ENCODE data around the gene ARHGAP45.

The ARHGAP45 gene

DNA sequence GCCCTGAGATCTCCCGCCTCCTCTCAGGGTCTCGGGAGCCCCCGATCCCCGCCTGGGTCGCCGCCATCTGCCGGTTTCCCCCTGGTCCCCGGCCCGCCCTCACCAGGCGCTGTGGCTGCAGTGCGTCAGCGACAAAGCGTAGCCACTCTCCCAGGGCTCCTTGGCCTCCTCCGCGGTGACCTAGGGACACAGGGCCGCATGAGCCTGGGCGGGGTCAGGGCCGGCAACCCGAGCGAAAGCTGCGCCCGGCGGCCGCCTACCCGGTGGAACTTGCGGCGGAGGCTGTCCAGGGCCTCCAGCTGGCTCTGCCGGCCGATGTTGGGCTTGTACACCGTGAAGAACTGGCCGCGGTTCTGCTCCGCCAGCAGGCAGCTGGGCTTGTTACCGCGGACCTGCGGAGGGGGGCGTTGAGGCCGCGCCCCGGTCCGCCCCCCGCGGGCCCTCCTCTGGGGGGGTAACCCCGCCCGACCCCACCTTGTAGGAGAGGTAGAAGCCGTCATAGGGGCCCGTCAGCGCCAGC is 42.1 kb downstream of the ARHGAP45 start:
- no peak for DNase-seq (ENCODE audit: low spot score)
- TF ChIP-seq, protein P1, sequence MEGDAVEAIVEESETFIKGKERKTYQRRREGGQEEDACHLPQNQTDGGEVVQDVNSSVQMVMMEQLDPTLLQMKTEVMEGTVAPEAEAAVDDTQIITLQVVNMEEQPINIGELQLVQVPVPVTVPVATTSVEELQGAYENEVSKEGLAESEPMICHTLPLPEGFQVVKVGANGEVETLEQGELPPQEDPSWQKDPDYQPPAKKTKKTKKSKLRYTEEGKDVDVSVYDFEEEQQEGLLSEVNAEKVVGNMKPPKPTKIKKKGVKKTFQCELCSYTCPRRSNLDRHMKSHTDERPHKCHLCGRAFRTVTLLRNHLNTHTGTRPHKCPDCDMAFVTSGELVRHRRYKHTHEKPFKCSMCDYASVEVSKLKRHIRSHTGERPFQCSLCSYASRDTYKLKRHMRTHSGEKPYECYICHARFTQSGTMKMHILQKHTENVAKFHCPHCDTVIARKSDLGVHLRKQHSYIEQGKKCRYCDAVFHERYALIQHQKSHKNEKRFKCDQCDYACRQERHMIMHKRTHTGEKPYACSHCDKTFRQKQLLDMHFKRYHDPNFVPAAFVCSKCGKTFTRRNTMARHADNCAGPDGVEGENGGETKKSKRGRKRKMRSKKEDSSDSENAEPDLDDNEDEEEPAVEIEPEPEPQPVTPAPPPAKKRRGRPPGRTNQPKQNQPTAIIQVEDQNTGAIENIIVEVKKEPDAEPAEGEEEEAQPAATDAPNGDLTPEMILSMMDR (IDR thresholded peaks at IDR 0.05; ENCODE audit: extremely low read depth, insufficient read depth, missing control alignments) = no peak
- in situ Hi-C loops (cut with MboI; ENCODE audit: low pct_unique_long_range_greater_than_20kb, low sequenced_read_pairs, unreplicated experiment) = no loop called here

DNA sequence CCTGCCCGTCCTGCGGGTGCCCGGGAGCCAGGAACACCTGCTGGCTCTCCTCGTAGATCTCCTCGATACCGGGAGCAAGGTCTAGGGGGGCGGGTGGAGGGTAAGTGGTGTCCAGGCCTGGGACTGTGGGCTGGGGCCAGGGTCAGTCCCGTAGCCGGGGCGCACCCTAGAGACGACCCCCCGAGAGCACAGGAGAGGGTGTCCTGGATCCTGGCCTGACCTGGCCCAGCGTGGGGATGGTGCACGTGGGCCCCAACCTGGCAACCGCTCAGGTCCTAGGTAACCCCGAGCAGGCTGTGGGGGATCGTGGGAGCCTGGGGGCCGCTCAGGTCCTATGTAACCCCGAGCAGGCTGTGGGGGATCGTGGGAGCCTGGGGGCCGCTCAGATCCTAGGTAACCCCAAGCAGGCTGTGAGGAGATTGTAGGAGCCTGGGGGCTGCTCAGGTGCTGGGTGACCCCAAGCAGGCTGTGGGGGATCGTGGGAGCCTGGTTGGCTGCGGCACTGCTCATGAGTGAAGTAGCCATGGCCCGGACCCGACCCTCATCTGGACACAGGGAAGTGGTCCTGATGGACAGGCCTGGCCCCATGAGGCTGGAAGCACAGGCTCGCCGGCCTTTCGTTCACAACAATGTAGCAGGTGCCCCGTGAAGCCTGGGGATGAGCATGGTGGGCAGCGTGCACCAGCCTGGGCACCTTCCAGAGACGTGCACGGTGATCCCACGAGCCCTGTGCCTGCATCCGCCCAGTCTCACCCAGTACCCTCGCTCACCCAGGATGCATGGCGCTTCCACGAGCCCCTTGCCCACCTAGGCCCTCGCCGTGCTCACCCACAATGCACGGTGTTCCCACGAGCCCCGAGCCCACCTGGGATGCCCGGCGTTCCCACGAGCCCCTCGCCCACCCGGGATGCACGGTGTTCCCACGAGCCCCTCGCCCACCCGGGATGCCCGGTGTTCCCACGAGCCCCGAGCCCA is 43.0 kb downstream of the ARHGAP45 start:
- TF ChIP-seq, protein P1 (IDR thresholded peaks at IDR 0.05; ENCODE audit: extremely low read depth, insufficient read depth, missing control alignments) = no peak
- in situ Hi-C loops (cut with MboI; ENCODE audit: low pct_unique_long_range_greater_than_20kb, low sequenced_read_pairs, unreplicated experiment) = loop anchor here (10.0 kb wide), 1 partner anchor 85 kb away; no protein-coding TSS in a partner anchor
- DNase-seq (ENCODE audit: low spot score) = no peak

DNA sequence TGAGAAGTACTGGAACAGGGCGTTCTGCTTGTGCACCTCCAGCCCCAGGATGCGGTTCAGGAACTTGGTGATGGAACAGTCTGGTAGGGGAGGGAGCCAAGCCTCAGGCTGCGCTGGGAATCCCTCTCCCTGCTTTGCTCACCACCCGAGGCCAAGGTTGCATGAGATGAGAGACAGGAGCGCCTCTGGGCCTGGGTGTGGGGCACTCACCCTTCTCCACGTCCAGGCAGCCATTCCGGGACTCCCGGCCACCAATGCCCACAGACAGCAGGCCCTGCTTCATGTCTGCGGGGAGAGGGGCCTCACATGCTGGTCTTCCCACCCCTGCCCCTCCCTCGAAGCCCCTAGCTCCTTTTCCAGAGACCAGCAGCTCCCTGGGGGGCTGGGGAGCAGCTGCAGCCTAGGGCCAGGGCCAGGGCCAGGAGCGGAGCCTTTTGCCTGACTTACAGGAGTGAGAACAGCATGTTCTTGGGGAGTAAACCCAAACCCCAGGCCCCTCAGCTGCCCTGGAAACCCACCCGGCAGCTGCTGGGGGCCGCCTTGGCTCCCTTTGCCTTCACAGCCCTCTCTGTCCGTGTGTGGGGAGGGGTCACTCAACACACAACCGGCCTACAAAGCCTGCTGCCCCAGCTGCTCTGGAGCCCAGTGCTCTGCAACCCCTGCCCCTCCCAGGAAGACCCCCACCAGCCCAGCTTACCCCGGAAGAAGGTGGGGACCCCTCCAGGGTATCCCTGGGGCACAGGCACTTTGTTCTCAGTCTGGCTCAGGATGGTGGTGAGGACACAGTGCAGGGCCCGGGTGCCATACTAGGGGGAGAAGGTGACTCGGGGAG is 44.1 kb downstream of the ARHGAP45 start:
- TF ChIP-seq, protein P1 (IDR thresholded peaks at IDR 0.05; ENCODE audit: extremely low read depth, insufficient read depth, missing control alignments) = no peak
- DNase-seq (ENCODE audit: low spot score) = no peak
- in situ Hi-C loops (cut with MboI; ENCODE audit: low pct_unique_long_range_greater_than_20kb, low sequenced_read_pairs, unreplicated experiment) = loop anchor here (10.0 kb wide), 1 partner anchor 84 kb away; no protein-coding TSS in a partner anchor

DNA sequence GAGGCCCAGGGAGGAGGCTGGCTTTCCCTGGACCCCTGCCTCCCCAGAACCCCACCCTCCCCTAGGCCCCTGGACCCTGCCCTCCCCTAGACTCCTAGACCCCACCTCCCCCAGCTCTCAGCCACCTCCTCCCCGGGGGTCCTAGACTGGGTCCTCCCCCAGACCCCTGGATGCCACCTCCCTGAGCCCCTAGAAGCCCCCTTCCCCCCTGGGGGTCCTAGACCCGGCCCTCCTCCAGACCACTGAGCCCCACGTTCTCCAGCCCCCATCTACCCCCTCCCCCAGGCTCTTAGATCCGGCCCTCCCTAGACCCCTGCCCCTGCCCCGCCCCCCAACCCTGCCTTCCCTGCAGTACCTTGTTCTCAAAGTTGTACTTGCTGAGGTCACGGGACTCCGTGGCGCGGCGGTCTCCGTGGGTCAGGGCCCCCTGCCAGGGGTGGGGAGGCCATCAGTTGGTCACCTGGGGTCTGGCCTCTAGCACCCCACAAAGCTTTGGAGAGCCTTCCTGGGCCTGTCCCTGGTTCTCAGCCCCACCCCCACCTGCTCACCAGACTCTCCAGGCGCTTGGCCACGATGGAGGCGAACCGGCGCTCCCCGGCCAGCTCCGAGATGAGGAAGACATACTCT is 44.8 kb downstream of the ARHGAP45 start:
- in situ Hi-C loops (cut with MboI; ENCODE audit: low pct_unique_long_range_greater_than_20kb, low sequenced_read_pairs, unreplicated experiment) = loop anchor here (10.0 kb wide), 1 partner anchor 83 kb away; no protein-coding TSS in a partner anchor
- TF ChIP-seq, protein P1 (IDR thresholded peaks at IDR 0.05; ENCODE audit: extremely low read depth, insufficient read depth, missing control alignments) = no peak
- no peak for DNase-seq (ENCODE audit: low spot score)

DNA sequence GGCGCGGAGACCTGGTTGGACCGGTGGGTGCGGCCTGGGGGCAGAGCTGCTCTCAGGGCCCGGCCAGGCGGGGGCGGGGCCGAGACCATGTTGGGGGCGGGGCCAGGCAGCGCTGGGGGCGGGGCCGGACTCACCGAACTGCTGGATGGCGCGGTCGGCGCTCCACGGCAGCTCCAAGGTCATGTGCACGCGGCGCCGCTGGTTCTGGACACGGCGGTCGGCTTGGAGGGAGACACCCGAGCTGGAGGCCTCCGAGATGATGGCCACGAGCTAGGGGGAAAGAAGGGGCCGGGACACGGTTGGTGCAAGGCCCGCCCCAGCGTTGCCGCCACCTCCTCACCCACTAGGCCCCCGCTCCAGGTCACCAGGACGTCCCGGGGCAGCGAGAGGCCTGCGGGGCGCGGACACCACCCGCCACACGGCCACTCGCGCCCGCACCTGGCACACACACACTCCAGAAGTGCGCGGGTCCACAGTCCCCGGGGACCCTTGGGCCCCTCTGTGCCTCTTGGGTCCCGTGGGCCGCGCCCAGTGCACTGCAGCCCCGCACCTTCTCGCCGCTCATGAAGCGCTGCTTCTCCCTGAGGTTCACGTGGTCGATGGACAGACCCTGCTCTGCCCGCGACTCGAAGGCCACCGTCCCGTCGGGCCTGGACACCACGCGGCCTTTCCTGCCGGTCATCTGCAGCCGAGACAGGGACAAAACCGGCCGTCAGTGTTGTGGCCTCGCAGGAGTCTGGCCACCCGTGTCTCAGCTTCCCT is 45.5 kb downstream of the ARHGAP45 start:
- no peak for DNase-seq (ENCODE audit: low spot score)
- in situ Hi-C loops (cut with MboI; ENCODE audit: low pct_unique_long_range_greater_than_20kb, low sequenced_read_pairs, unreplicated experiment) = loop anchor here (10.0 kb wide), 1 partner anchor 82 kb away; no protein-coding TSS in a partner anchor
- TF ChIP-seq, protein P1 (IDR thresholded peaks at IDR 0.05; ENCODE audit: extremely low read depth, insufficient read depth, missing control alignments) = no peak
